Measurements from ENCODE around the gene MYO1A. TPM values are rescaled to one million over a fixed set of nuclear protein-coding genes. Genes with fewer than 3 reads are reported as not detected.
"Not testable (repeated sequence)": the region's sequence is repeated elsewhere in the genome, so short reads cannot be mapped to it uniquely, and the experiment has no call there.

MYO1A gene
- polyA plus RNA-seq, 5 donors, result 0.08 to 0.22 (median 0.18) TPM

GRCh38 chr12:57087691-57088353, 37.9 kb upstream of the MYO1A start:
- peak; percentile 94 to 95 for DNase-seq

GRCh38 chr12:57087010-57087690, 37.2 kb upstream of the MYO1A start:
- peak; percentile 89 to 92 for DNase-seq

- DNase-seq, result peak; percentile 78 to 84
Measured at GRCh38 chr12:57086493-57087009, 36.6 kb upstream of the MYO1A start.

- DNase-seq, result peak; percentile 79
Measured at GRCh38 chr12:57085999-57086492, 36.1 kb upstream of the MYO1A start.

GRCh38 chr12:57080855-57081254, 30.9 kb upstream of the MYO1A start:
- DNase-seq, result no peak

- no peak for DNase-seq
Measured at GRCh38 chr12:57079821-57080220, 29.9 kb upstream of the MYO1A start.

- peak; percentile 99 for DNase-seq
Measured at GRCh38 chr12:57078519-57079404, 28.8 kb upstream of the MYO1A start, which contains the start of gene NEMP1. TSS of gene NEMP1 (minus strand) at chr12:57078791. CDS start at chr12:57078745, 46 bp downstream.

GRCh38 chr12:57073566-57074450, 23.9 kb upstream of the MYO1A start:
- not testable (repeated sequence) for DNase-seq

- no peak for DNase-seq
Measured at GRCh38 chr12:57072661-57073060, 22.7 kb upstream of the MYO1A start.

- peak; percentile 72 to 79 for DNase-seq
Measured at GRCh38 chr12:57069523-57069922, 19.6 kb upstream of the MYO1A start.

GRCh38 chr12:57066245-57066644, 16.3 kb upstream of the MYO1A start:
- no peak for DNase-seq

- DNase-seq, result no peak
Measured at GRCh38 chr12:57063991-57064685, 14.2 kb upstream of the MYO1A start.

- no peak for DNase-seq
Measured at GRCh38 chr12:57058454-57058853, 8.5 kb upstream of the MYO1A start.

- DNase-seq, result no peak
Measured at GRCh38 chr12:57057067-57057751, 7.3 kb upstream of the MYO1A start.

GRCh38 chr12:57055824-57056223, 5.9 kb upstream of the MYO1A start:
- DNase-seq, result no peak

- DNase-seq, result not testable (repeated sequence)
Measured at GRCh38 chr12:57053901-57054300, 4.0 kb upstream of the MYO1A start.

- DNase-seq, result not testable (repeated sequence)
Measured at GRCh38 chr12:57053146-57053545, 3.2 kb upstream of the MYO1A start.

- no peak for DNase-seq
Measured at GRCh38 chr12:57051011-57051410, 1.1 kb upstream of the MYO1A start.

GRCh38 chr12:57049119-57049446, 846 bp downstream of the MYO1A start:
- DNase-seq, result no peak
